H1 (cell line): ENCODE data around the gene SENP7. TPM values are rescaled to one million over a fixed set of nuclear protein-coding genes. Genes with fewer than 3 reads are reported as not detected.
"Not testable (repeated sequence)": the region's sequence is repeated elsewhere in the genome, so short reads cannot be mapped to it uniquely, and the experiment has no call there.

Experiments used
- CTCF ChIA-PET: fragments of 300-600 bp; sonication (Branson Sonifier 250); formaldehyde crosslinking; loops from one replicate; lab custom pipeline; 2021; ENCODE audit not compliant: partially characterized antibody; lab: Charles Lee
- POLR2A ChIA-PET: fragments of 300-600 bp; sonication (Branson Sonifier 250); formaldehyde crosslinking; loops from one replicate; lab custom pipeline; 2021; ENCODE audit warnings: inconsistent platforms; ENCODE audit not compliant: partially characterized antibody; lab: Charles Lee
- DNase-seq, 2 experiments: peaks; one replicate each; pipeline versions ENCODE4 v3.0.0 to v3.0.0-alpha.2; 2010 to 2022; ENCODE audit warnings: low spot score in 2 of 2, low read depth in 1 of 2, mixed read lengths in 1 of 2
- FAIRE-seq: peaks from 2 replicates; lab custom pipeline; 2011; peaks lifted over from hg19 to GRCh38; lab: Jason Lieb, UNC
- H2AFZ ChIP-seq: 2 replicates; pipeline ENCODE4 v1.8.1; 2012; ENCODE audit warnings: low read length, inconsistent platforms
- H2AK5ac ChIP-seq: 2 replicates; pipeline ENCODE4 v1.6.1; 2013; ENCODE audit warnings: low read depth, low read length
- H2BK120ac ChIP-seq: replicated peaks from 2 replicates; pipeline ENCODE3; 2013; ENCODE audit warnings: low read depth, low read length, inconsistent platforms
- H2BK12ac ChIP-seq: 2 replicates; pipeline ENCODE4 v1.6.1; 2013; ENCODE audit warnings: low read depth, low read length
- H2BK15ac ChIP-seq: 2 replicates; pipeline ENCODE4 v1.6.1; 2013; ENCODE audit warnings: low read length
- H2BK20ac ChIP-seq: 2 replicates; pipeline ENCODE4 v1.6.1; 2013; ENCODE audit warnings: low read length
- H2BK5ac ChIP-seq: 2 replicates; pipeline ENCODE4 v1.6.1; 2013; ENCODE audit warnings: low read depth, low read length
- H3K14ac ChIP-seq: 2 replicates; pipeline ENCODE4 v1.6.1; 2013; ENCODE audit warnings: inconsistent platforms; ENCODE audit not compliant: insufficient read length
- H3K18ac ChIP-seq: 2 replicates; pipeline ENCODE4 v1.6.1; 2013; ENCODE audit warnings: low read length; ENCODE audit errors: extremely low read depth
- H3K23ac ChIP-seq: 2 replicates; pipeline ENCODE4 v1.6.1; 2013; ENCODE audit warnings: inconsistent platforms; ENCODE audit not compliant: insufficient read length
- H3K23me2 ChIP-seq: 2 replicates; pipeline ENCODE4 v1.6.1; 2013; ENCODE audit warnings: low read depth, low read length
- H3K27ac ChIP-seq: 2 replicates; pipeline ENCODE4 v1.6.1; 2011; ENCODE audit warnings: low read depth, low read length, inconsistent platforms
- H3K27me3 ChIP-seq, 4 experiments: replicated peaks in 1 of 4; 1 replicate in 1 of 4; 2 replicates in 3 of 4; pipeline versions ENCODE4 v1.6.1 to v1.8.1; 2011 to 2013; ENCODE audit warnings: low read length in 3 of 4, mild to moderate bottlenecking in 3 of 4, inconsistent platforms in 2 of 4, mixed read lengths in 2 of 4, moderate library complexity in 1 of 4; ENCODE audit not compliant: control insufficient read depth in 3 of 4, insufficient read depth in 3 of 4; ENCODE audit errors: extremely low read depth in 1 of 4
- H3K36me3 ChIP-seq, 4 experiments: 2 replicates each; pipeline versions ENCODE4 v1.6.1 to v1.8.1; 2011 to 2013; ENCODE audit warnings: mild to moderate bottlenecking in 4 of 4, low read length in 3 of 4, moderate library complexity in 2 of 4, control low read depth in 1 of 4, inconsistent platforms in 1 of 4; ENCODE audit not compliant: insufficient read depth in 4 of 4, control insufficient read depth in 2 of 4
- H3K4ac ChIP-seq: replicated peaks from 2 replicates; pipeline ENCODE3; 2013; ENCODE audit warnings: low read length, low read depth, mixed read lengths, inconsistent platforms; ENCODE audit not compliant: insufficient read length
- H3K4me1 ChIP-seq, 4 experiments: replicated peaks in 1 of 4; 1 replicate in 1 of 4; 2 replicates in 3 of 4; pipeline versions ENCODE4 v1.6.1 to v1.8.1; 2011 to 2013; ENCODE audit warnings: low read length in 3 of 4, inconsistent platforms in 2 of 4, mixed read lengths in 1 of 4; ENCODE audit not compliant: insufficient read depth in 4 of 4, control insufficient read depth in 3 of 4
- H3K4me2 ChIP-seq, 2 experiments: 2 replicates each; pipeline versions ENCODE4 v1.6.1 to v1.8.1; 2011 to 2013; ENCODE audit warnings: low read depth in 2 of 2, low read length in 2 of 2, control low read depth in 1 of 2, inconsistent platforms in 1 of 2, mild to moderate bottlenecking in 1 of 2; ENCODE audit not compliant: insufficient read depth in 1 of 2
- H3K4me3 ChIP-seq, 4 experiments: fragments of 200-600, 300-600 bp in 1 of 4; sonication (generic), shearing (Covaris generic), sonication (Bioruptor Twin) in 1 of 4; 2 replicates each; pipeline versions ENCODE4 v1.5.1 to v1.8.1; 2011 to 2016; ENCODE audit warnings: low read length in 4 of 4, low read depth in 3 of 4, control low read depth in 2 of 4, inconsistent platforms in 2 of 4, mild to moderate bottlenecking in 2 of 4, mixed read lengths in 1 of 4, moderate library complexity in 1 of 4; ENCODE audit not compliant: insufficient read depth in 2 of 4; ENCODE audit errors: extremely low read depth in 1 of 4
- H3K56ac ChIP-seq: replicated peaks from 2 replicates; pipeline ENCODE3; 2013; ENCODE audit warnings: low read depth, mild to moderate bottlenecking, mixed read lengths, low read length, inconsistent platforms; ENCODE audit not compliant: insufficient read length
- H3K79me1 ChIP-seq: 2 replicates; pipeline ENCODE4 v1.6.1; 2013; ENCODE audit warnings: low read depth, low read length, control low read depth
- H3K79me2 ChIP-seq, 2 experiments: 2 replicates each; pipeline versions ENCODE4 v1.6.1 to v1.8.1; 2012 to 2013; ENCODE audit warnings: low read length in 2 of 2, mild to moderate bottlenecking in 2 of 2, inconsistent platforms in 1 of 2; ENCODE audit not compliant: insufficient read depth in 2 of 2, control insufficient read depth in 1 of 2
- H3K9ac ChIP-seq, 4 experiments: replicated peaks in 1 of 4; 1 replicate in 1 of 4; 2 replicates in 3 of 4; pipeline versions ENCODE4 v1.6.1 to v1.8.1; 2011 to 2013; ENCODE audit warnings: low read depth in 3 of 4, low read length in 3 of 4, control low read depth in 2 of 4, mild to moderate bottlenecking in 2 of 4, moderate library complexity in 2 of 4, inconsistent platforms in 1 of 4; ENCODE audit errors: extremely low read depth in 1 of 4
- H3K9me3 ChIP-seq, 2 experiments: 2 replicates each; pipeline versions ENCODE4 v1.6.1 to v1.8.1; 2012 to 2013; ENCODE audit warnings: mild to moderate bottlenecking in 2 of 2, moderate library complexity in 2 of 2, control low read depth in 1 of 2, inconsistent platforms in 1 of 2, low read depth in 1 of 2, low read length in 1 of 2, mixed read lengths in 1 of 2; ENCODE audit not compliant: insufficient read depth in 2 of 2
- H4K20me1 ChIP-seq, 2 experiments: replicated peaks in 1 of 2; 2 replicates each; pipeline versions ENCODE3 to v1.8.1; 2011 to 2013; ENCODE audit warnings: inconsistent platforms in 2 of 2, low read length in 2 of 2, mild to moderate bottlenecking in 1 of 2; ENCODE audit not compliant: insufficient read depth in 2 of 2, control insufficient read depth in 1 of 2
- H4K5ac ChIP-seq: 2 replicates; pipeline ENCODE4 v1.6.1; 2013; ENCODE audit warnings: low read length, low read depth, mixed read lengths, inconsistent platforms; ENCODE audit not compliant: insufficient read length
- H4K8ac ChIP-seq: 2 replicates; pipeline ENCODE4 v1.8.0; 2013; ENCODE audit warnings: mild to moderate bottlenecking, moderate library complexity, low read length, inconsistent platforms; ENCODE audit not compliant: insufficient read depth; ENCODE audit errors: extremely low read depth
- H4K91ac ChIP-seq: replicated peaks from 2 replicates; pipeline ENCODE3; 2013; ENCODE audit warnings: low read length, mixed read lengths, inconsistent platforms; ENCODE audit not compliant: insufficient read length
- WGBS, 2 experiments: shearing (Covaris generic) in 1 of 2; methylation state at CpG; one replicate each; pipeline versions ENCODE4 v1.1.6 to v1.1.7; 2013 to 2015; ENCODE audit warnings: low lambda C conversion rate in 2 of 2, mixed read lengths in 2 of 2, inconsistent platforms in 1 of 2, low coverage in 1 of 2, missing lambda C conversion rate in 1 of 2; ENCODE audit not compliant: insufficient replicate concordance in 2 of 2, insufficient coverage in 1 of 2, insufficient read length in 1 of 2; ENCODE audit errors: extremely low coverage in 1 of 2, missing lambda C conversion rate in 1 of 2; 5-methylcytosine and 5-hydroxymethylcytosine counted together
- polyA plus RNA-seq, 7 experiments: library from polyadenylated mRNA; depleted of rRNA in 3 of 7; stranded (reverse) in 5 of 7; unstranded in 2 of 7; fragments of >200 nt in 5 of 7; fragments of 200-250 nt in 2 of 7; gene quantifications; 1 replicate in 5 of 7; 2 replicates in 1 of 7; 4 replicates in 1 of 7; pipeline versions ENCODE4 v1.2.1 to v1.2.3, GENCODE V29; 2011 to 2013; ENCODE audit warnings: missing spikeins in 2 of 7, mixed read lengths in 2 of 7
- total RNA-seq: library from RNA; stranded (reverse); fragmentation: NEBNext Ultra II Directional; extraction: Animal tissue kit (Norgen Biotek cat#: 25700); gene quantifications from 2 replicates; pipeline ENCODE4 v1.2.1, GENCODE V29; 2021

The SENP7 gene
- total and polyA plus RNA-seq, 2 of the 8 experiments (the other 6 are each of a cell fraction or from before 2014, with no cell fraction given), result 2.8 to 7.8 TPM

- H2BK120ac ChIP-seq, H2BK20ac ChIP-seq, FAIRE-seq, H3K23me2 ChIP-seq, H3K79me1 ChIP-seq, H3K14ac ChIP-seq, H4K20me1 ChIP-seq, H3K4me1 ChIP-seq, H3K4ac ChIP-seq, H3K79me2 ChIP-seq, H4K5ac ChIP-seq, H2AK5ac ChIP-seq, H2BK15ac ChIP-seq, H3K23ac ChIP-seq, H3K36me3 ChIP-seq, H3K56ac ChIP-seq, H4K91ac ChIP-seq, H3K9me3 ChIP-seq, DNase-seq, H3K27me3 ChIP-seq: not testable (repeated sequence)
- H3K9ac ChIP-seq, result peak overlapping the region in 1 of 4 experiments; percentile 47; a peak in 1 of 7 replicates
- H3K4me2 ChIP-seq, result peak overlapping the region; percentile 76 to 87
- WGBS, 2 experiments, result 80% methylated on average over 3 of the region's 3 CpGs; no CpG with 5 or more reads in 1 of the 2 experiments
- H2BK5ac ChIP-seq, result peak overlapping the region; percentile 90; the same call in 1 of the 2 replicates
- H3K27ac ChIP-seq, result 0 out of 2 replicates have a peak overlapping the region, but pooled peaks have one; percentile 59
- peak overlapping the region; percentile 32 for H3K18ac ChIP-seq
- ChIA-PET POLR2A (interaction anchor here (1.0 to 1.2 kb wide), 4 partner anchors 18 to 114 kb away, joined by 3 to 4 read pairs (median 4); partner anchors contain the start of gene TRMT10C), CTCF (interaction anchor here (0.9 kb wide), 1 partner anchor 17 kb away, joined by 3 read pairs; no protein-coding TSS in a partner anchor)
- peak overlapping the region; percentile 68; the same call in 1 of the 2 replicates for H4K8ac ChIP-seq
- H3K4me3 ChIP-seq, result peak overlapping the region; percentile 35 to 44 (median 40); a peak in 6 of 8 replicates
- H2AFZ ChIP-seq, result peak overlapping the region; percentile 84
- H2BK12ac ChIP-seq, result peak overlapping the region; percentile 39; the same call in 1 of the 2 replicates
Observed at GRCh38 chr3:101467310-101467663, 45.7 kb downstream of the SENP7 start.
